ENCODE results near the gene BCAP31.
"Not testable (repeated sequence)": the region's sequence is repeated elsewhere in the genome, so short reads cannot be mapped to it uniquely, and the experiment has no call there.

- TF ChIP-seq CTCF (IDR thresholded peaks at IDR 0.05); HMGA2 (CRISPR knock-in tag; IDR thresholded peaks at IDR 0.05); ZNF121 (CRISPR knock-in tag; IDR thresholded peaks at IDR 0.05); TCF7 (CRISPR knock-in tag; IDR thresholded peaks at IDR 0.05; ENCODE audit: low read depth); TEAD4 (CRISPR knock-in tag; IDR thresholded peaks at IDR 0.05); ZNF396 (CRISPR knock-in tag; IDR thresholded peaks at IDR 0.05; ENCODE audit: borderline replicate concordance); ZNF263 (CRISPR knock-in tag; IDR thresholded peaks at IDR 0.05; ENCODE audit: low read depth); STAT6 (CRISPR knock-in tag; conservative IDR thresholded peaks at IDR 0.05; ENCODE audit: low read depth); PRRX2 (CRISPR knock-in tag; IDR thresholded peaks at IDR 0.05); RORB (CRISPR knock-in tag; IDR thresholded peaks at IDR 0.05): not testable (repeated sequence)
These were observed 22.8 kb upstream of the BCAP31 start for GRCh38 chrX:153746991-153747390.

All from WTC11 (cell line).